MCF 10A (cell line): ENCODE data around the gene RIMS1. TPM values are rescaled to one million over a fixed set of nuclear protein-coding genes. Genes with fewer than 3 reads are reported as not detected.

ENCODE experiments used
- BruUV-seq: library from RNA; stranded (reverse); fragments of 400-500 nt; replicated peaks from 2 replicates; lab custom pipeline; 2021; lab: Mats Ljungman, UMichigan
- CTCF ChIA-PET: fragments of 300-600 bp; sonication (Branson Sonifier 250); formaldehyde crosslinking; extraction: SDS; loops from one replicate; lab custom pipeline; 2021; ENCODE audit warnings: antibody characterized with exemption, inconsistent platforms; lab: Yijun Ruan, JAX
- POLR2A ChIA-PET: fragments of 300-600, 350-650 bp; sonication (Branson Sonifier 250); formaldehyde crosslinking; extraction: SDS; loops from one replicate; lab custom pipeline; 2020; ENCODE audit warnings: antibody characterized with exemption, inconsistent platforms; lab: Yijun Ruan, JAX
- DNase-seq: peaks from one replicate; pipeline ENCODE4 v3.0.0-alpha.2; 2018; ENCODE audit not compliant: unreplicated experiment
- H3K27ac Mint-ChIP-seq: one replicate; pipeline ENCODE4 v1.8.0; 2022; ENCODE audit warnings: mild to moderate bottlenecking, low read depth, mixed read lengths; ENCODE audit not compliant: unreplicated experiment
- H3K27me3 Mint-ChIP-seq: one replicate; pipeline ENCODE4 v1.8.0; 2022; ENCODE audit warnings: mixed read lengths; ENCODE audit not compliant: insufficient read depth, unreplicated experiment
- H3K36me3 Mint-ChIP-seq: one replicate; pipeline ENCODE4 v1.8.0; 2022; ENCODE audit warnings: mild to moderate bottlenecking, moderate library complexity, mixed read lengths; ENCODE audit not compliant: insufficient read depth, unreplicated experiment
- H3K4me1 Mint-ChIP-seq: one replicate; pipeline ENCODE4 v1.8.0; 2022; ENCODE audit warnings: mixed read lengths; ENCODE audit not compliant: insufficient read depth, unreplicated experiment
- H3K4me3 Mint-ChIP-seq: one replicate; pipeline ENCODE4 v1.8.0; 2022; ENCODE audit warnings: mild to moderate bottlenecking, moderate library complexity, mixed read lengths; ENCODE audit not compliant: unreplicated experiment
- H3K9me3 Mint-ChIP-seq: one replicate; pipeline ENCODE4 v1.8.0; 2022; ENCODE audit warnings: mixed read lengths; ENCODE audit not compliant: unreplicated experiment
- intact Hi-C: fragments of 100-400 bp; cut with micrococcal nuclease; formaldehyde crosslinking; loops from 2 replicates; pipeline ENCODE4 v1.14.1; 2022
- total RNA-seq: library from RNA; stranded (reverse); gene quantifications from 2 replicates; pipeline ENCODE4 v1.2.3, GENCODE V29; 2022
- TF ChIP-seq, protein P1 (sequence below): fragments of 200-600 bp; IDR thresholded peaks from one replicate; pipeline ENCODE4 v1.8.0; 2022; ENCODE audit warnings: antibody characterized with exemption, mild to moderate bottlenecking; ENCODE audit not compliant: unreplicated experiment

The RIMS1 gene
- total RNA-seq, 1 experiment from 2014 or later: not detected

DNA sequence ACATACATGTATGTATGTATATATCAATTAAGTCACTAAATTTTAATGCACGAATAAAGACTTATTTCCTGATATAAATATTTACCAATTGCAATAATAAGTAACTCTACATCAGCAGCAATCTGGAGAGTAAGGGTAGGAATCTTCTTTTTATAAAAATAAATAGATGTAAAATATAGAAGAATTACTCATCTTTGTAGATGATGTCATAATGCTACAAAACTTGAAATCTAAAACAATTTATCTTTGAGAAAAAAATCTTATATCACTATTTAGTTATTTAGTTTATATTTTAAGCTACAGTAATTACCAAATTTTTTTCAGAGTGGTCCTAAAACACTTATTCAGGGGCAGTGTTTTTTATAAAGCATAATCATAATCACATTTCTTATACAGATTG lies 351.7 kb downstream of the RIMS1 start:
- H3K4me3 Mint-ChIP-seq: no peak overlapping the region
- H3K36me3 Mint-ChIP-seq: no peaks in the 10 kb centered on the region
- BruUV-seq: no TSS peak
- H3K4me1 Mint-ChIP-seq: no peaks in the 10 kb centered on the region
- H3K9me3 Mint-ChIP-seq: no peaks in the 10 kb centered on the region
- DNase-seq: no peak
- intact Hi-C loops: no loop called here
- H3K27me3 Mint-ChIP-seq: peaks cover 40% of the 10 kb centered on the region
- ChIA-PET CTCF (interaction anchor here (0.7 to 0.8 kb wide), 2 partner anchors 47 to 618 kb away, joined by 3 to 5 read pairs; no protein-coding TSS in a partner anchor), POLR2A (no interaction called here)
- H3K27ac Mint-ChIP-seq: no peak overlapping the region
- TF ChIP-seq, protein P1, sequence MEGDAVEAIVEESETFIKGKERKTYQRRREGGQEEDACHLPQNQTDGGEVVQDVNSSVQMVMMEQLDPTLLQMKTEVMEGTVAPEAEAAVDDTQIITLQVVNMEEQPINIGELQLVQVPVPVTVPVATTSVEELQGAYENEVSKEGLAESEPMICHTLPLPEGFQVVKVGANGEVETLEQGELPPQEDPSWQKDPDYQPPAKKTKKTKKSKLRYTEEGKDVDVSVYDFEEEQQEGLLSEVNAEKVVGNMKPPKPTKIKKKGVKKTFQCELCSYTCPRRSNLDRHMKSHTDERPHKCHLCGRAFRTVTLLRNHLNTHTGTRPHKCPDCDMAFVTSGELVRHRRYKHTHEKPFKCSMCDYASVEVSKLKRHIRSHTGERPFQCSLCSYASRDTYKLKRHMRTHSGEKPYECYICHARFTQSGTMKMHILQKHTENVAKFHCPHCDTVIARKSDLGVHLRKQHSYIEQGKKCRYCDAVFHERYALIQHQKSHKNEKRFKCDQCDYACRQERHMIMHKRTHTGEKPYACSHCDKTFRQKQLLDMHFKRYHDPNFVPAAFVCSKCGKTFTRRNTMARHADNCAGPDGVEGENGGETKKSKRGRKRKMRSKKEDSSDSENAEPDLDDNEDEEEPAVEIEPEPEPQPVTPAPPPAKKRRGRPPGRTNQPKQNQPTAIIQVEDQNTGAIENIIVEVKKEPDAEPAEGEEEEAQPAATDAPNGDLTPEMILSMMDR: no peak

DNA sequence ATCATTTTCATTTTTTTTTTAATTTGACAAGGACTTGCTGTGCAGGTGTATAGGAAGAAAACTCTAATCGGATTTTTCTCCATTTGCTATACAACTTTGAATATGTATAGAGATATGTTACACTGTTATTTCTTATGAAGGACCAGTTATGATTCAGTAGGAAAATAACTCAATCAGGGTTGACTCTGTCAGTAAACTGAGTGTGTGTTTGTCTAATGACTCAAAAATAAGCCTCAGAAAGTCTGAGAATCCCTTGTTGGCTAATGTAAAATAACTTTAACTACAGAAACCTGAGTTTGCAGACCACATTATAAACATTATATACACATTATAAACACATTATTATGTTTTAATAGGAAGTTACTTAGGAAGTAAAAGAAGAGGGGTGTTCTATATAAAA lies 352.6 kb downstream of the RIMS1 start:
- intact Hi-C loops: no loop called here
- H3K27ac Mint-ChIP-seq: no peak overlapping the region
- peaks cover 31% of the 10 kb centered on the region for H3K27me3 Mint-ChIP-seq
- TF ChIP-seq, protein P1: no peak
- H3K36me3 Mint-ChIP-seq: no peaks in the 10 kb centered on the region
- BruUV-seq: no TSS peak
- POLR2A ChIA-PET: no interaction called here
- H3K9me3 Mint-ChIP-seq: no peaks in the 10 kb centered on the region
- H3K4me1 Mint-ChIP-seq: no peaks in the 10 kb centered on the region
- no peak for DNase-seq
- H3K4me3 Mint-ChIP-seq: no peak overlapping the region
- CTCF ChIA-PET: no interaction called here

DNA sequence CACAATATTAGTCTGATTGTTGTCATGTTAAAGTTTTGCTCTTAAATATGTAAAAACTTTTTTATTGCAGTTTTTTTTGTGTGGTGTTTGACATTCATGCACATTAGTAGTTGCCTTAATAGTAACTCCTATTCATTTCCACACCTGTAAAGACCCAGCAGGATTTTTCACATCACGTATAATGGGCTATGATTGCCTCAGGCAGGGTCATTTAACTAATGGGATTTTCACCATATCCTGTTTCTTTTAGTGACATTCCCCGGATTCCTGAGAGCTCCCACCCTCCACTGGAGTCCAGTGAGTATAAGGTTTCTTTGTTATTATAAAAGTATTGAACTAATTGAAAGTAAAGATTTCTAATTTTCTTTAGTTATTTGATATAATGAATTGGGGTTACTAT lies 359.2 kb downstream of the RIMS1 start:
- H3K36me3 Mint-ChIP-seq: no peaks in the 10 kb centered on the region
- no peaks in the 10 kb centered on the region for H3K9me3 Mint-ChIP-seq
- BruUV-seq: no TSS peak
- ChIA-PET POLR2A (no interaction called here), CTCF (interaction anchor here (0.6 to 0.7 kb wide), 2 partner anchors 18 to 64 kb away, joined by 3 read pairs; no protein-coding TSS in a partner anchor)
- H3K27ac Mint-ChIP-seq: no peak overlapping the region
- H3K4me3 Mint-ChIP-seq: no peak overlapping the region
- no peak for DNase-seq
- TF ChIP-seq, protein P1: no peak
- intact Hi-C loops: no loop called here
- no peaks in the 10 kb centered on the region for H3K4me1 Mint-ChIP-seq
- H3K27me3 Mint-ChIP-seq: peaks cover 51% of the 10 kb centered on the region

DNA sequence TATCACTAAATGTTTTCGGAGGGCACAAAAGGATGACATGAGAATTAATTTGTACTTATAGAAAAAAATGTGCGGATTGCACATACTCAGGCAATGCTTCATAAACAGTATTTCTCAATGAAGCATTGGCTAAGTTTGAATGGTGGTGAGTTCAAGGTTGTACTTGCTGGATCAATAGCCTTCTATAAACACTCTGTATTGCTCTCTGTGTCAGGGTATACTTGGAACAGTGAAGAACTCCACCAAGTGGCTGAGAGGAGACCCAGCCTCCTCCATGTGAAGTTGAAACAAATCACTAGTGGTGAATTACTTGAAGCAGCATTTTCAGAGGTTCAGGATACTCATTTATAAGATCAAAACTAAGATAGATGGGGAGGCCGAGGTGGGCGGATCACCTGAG lies 360.6 kb downstream of the RIMS1 start:
- DNase-seq: no peak
- H3K4me1 Mint-ChIP-seq: no peaks in the 10 kb centered on the region
- intact Hi-C loops: no loop called here
- no peaks in the 10 kb centered on the region for H3K36me3 Mint-ChIP-seq
- H3K9me3 Mint-ChIP-seq: no peaks in the 10 kb centered on the region
- CTCF ChIA-PET: no interaction called here
- TF ChIP-seq, protein P1: no peak
- POLR2A ChIA-PET: no interaction called here
- BruUV-seq: no TSS peak
- H3K27me3 Mint-ChIP-seq: peaks cover 51% of the 10 kb centered on the region
- no peak overlapping the region for H3K27ac Mint-ChIP-seq
- no peak overlapping the region for H3K4me3 Mint-ChIP-seq
